Type B pancreatic cell (in vitro differentiated cells): ENCODE results near the gene DOCK2. TPM values are rescaled to one million over a fixed set of nuclear protein-coding genes. Genes with fewer than 3 reads are reported as not detected.

ENCODE experiments used
- DNase-seq: peaks from one replicate; pipeline ENCODE4 v3.0.0; 2021; ENCODE audit warnings: mixed read lengths; ENCODE audit not compliant: unreplicated experiment; ENCODE audit errors: extremely low spot score
- H3K27ac Mint-ChIP-seq: 2 replicates; pipeline ENCODE4 v1.8.0; 2021; ENCODE audit warnings: mild to moderate bottlenecking, mixed read lengths
- H3K27me3 Mint-ChIP-seq: 2 replicates; pipeline ENCODE4 v1.8.0; 2021; ENCODE audit warnings: mixed read lengths
- H3K36me3 Mint-ChIP-seq: 2 replicates; pipeline ENCODE4 v1.8.0; 2021; ENCODE audit warnings: mixed read lengths
- H3K4me1 Mint-ChIP-seq: one replicate; pipeline ENCODE4 v1.8.0; 2021; ENCODE audit warnings: mixed read lengths; ENCODE audit not compliant: unreplicated experiment
- H3K4me3 Mint-ChIP-seq: 2 replicates; pipeline ENCODE4 v1.8.0; 2021; ENCODE audit warnings: mild to moderate bottlenecking, mixed read lengths
- H3K9me3 Mint-ChIP-seq: 2 replicates; pipeline ENCODE4 v1.8.0; 2021; ENCODE audit warnings: mixed read lengths
- CTCF ChIP-seq: fragments of 200-600 bp; sonication (generic); conservative IDR thresholded peaks from 2 replicates; pipeline ENCODE4 v1.5.0; 2021; ENCODE audit warnings: antibody characterized with exemption, mild to moderate bottlenecking
- total RNA-seq: library from RNA; stranded (reverse); gene quantifications from 2 replicates; pipeline ENCODE4 v1.2.1, GENCODE V29; 2021; ENCODE audit warnings: low replicate concordance

The DOCK2 gene
- total RNA-seq, 1 donor from 2014 or later: 0.82 TPM

GRCh38 chr5:169913479-169913878 is 276.4 kb downstream of the DOCK2 start:
- no peak overlapping the region for H3K27ac Mint-ChIP-seq
- peaks cover 16% of the 10 kb centered on the region for H3K4me1 Mint-ChIP-seq
- H3K4me3 Mint-ChIP-seq: no peak overlapping the region
- H3K9me3 Mint-ChIP-seq: no peaks in the 10 kb centered on the region
- H3K36me3 Mint-ChIP-seq: no peaks in the 10 kb centered on the region
- no peak for DNase-seq
- no peak for TF ChIP-seq CTCF
- peaks cover 7% of the 10 kb centered on the region for H3K27me3 Mint-ChIP-seq

- Mint-ChIP-seq H3K27ac (no peak overlapping the region), H3K4me1 (peaks cover 18% of the 10 kb centered on the region), H3K36me3 (no peaks in the 10 kb centered on the region), H3K4me3 (no peak overlapping the region), H3K9me3 (no peaks in the 10 kb centered on the region), H3K27me3 (peaks cover 7% of the 10 kb centered on the region)
- DNase-seq: no peak
- no peak for TF ChIP-seq CTCF
Measured at GRCh38 chr5:169914766-169915165, 277.7 kb downstream of the DOCK2 start.

GRCh38 chr5:169917500-169917899 is 280.4 kb downstream of the DOCK2 start:
- Mint-ChIP-seq H3K27ac (no peak overlapping the region), H3K9me3 (no peaks in the 10 kb centered on the region), H3K4me1 (peaks cover 18% of the 10 kb centered on the region), H3K4me3 (no peak overlapping the region), H3K36me3 (no peaks in the 10 kb centered on the region), H3K27me3 (peaks cover 16% of the 10 kb centered on the region)
- DNase-seq: no peak
- TF ChIP-seq CTCF: no peak

GRCh38 chr5:169918228-169918627 is 281.2 kb downstream of the DOCK2 start:
- Mint-ChIP-seq H3K27ac (no peak overlapping the region), H3K4me3 (no peak overlapping the region), H3K4me1 (peaks cover 18% of the 10 kb centered on the region), H3K9me3 (no peaks in the 10 kb centered on the region), H3K27me3 (peaks cover 17% of the 10 kb centered on the region), H3K36me3 (no peaks in the 10 kb centered on the region)
- TF ChIP-seq CTCF: no peak
- DNase-seq: no peak

GRCh38 chr5:169920474-169920873 is 283.4 kb downstream of the DOCK2 start:
- no peaks in the 10 kb centered on the region for H3K9me3 Mint-ChIP-seq
- no peak for DNase-seq
- peaks cover 19% of the 10 kb centered on the region for H3K4me1 Mint-ChIP-seq
- no peaks in the 10 kb centered on the region for H3K36me3 Mint-ChIP-seq
- H3K27me3 Mint-ChIP-seq: peaks cover 17% of the 10 kb centered on the region
- no peak overlapping the region for H3K4me3 Mint-ChIP-seq
- TF ChIP-seq CTCF: no peak
- H3K27ac Mint-ChIP-seq: no peak overlapping the region

- TF ChIP-seq CTCF: no peak
- no peak overlapping the region for H3K4me3 Mint-ChIP-seq
- no peaks in the 10 kb centered on the region for H3K9me3 Mint-ChIP-seq
- no peaks in the 10 kb centered on the region for H3K36me3 Mint-ChIP-seq
- DNase-seq: no peak
- no peak overlapping the region for H3K27ac Mint-ChIP-seq
- H3K27me3 Mint-ChIP-seq: peaks cover 16% of the 10 kb centered on the region
- H3K4me1 Mint-ChIP-seq: peaks cover 19% of the 10 kb centered on the region
Measured at GRCh38 chr5:169921384-169921783, 284.3 kb downstream of the DOCK2 start.
